Mesendoderm (in vitro differentiated cells): Measurements from ENCODE around the gene IRF2.
"Not testable (repeated sequence)": the region's sequence is repeated elsewhere in the genome, so short reads cannot be mapped to it uniquely, and the experiment has no call there.

Experiments used
- DNase-seq: peaks from one replicate; pipeline ENCODE4 v3.0.0; 2013
- H2AK5ac ChIP-seq: 2 replicates; pipeline ENCODE4 v1.6.1; 2013; ENCODE audit warnings: low read length, inconsistent platforms
- H2BK120ac ChIP-seq: 2 replicates; pipeline ENCODE4 v1.6.1; 2013; ENCODE audit warnings: low read depth, mild to moderate bottlenecking, low read length, moderate library complexity, mixed read lengths
- H2BK15ac ChIP-seq: replicated peaks from 2 replicates; pipeline ENCODE4 v1.6.1; 2013; ENCODE audit warnings: low read depth, mild to moderate bottlenecking, moderate library complexity
- H2BK5ac ChIP-seq: 2 replicates; pipeline ENCODE4 v1.6.1; 2013; ENCODE audit warnings: low read length, inconsistent platforms
- H3K18ac ChIP-seq: 2 replicates; pipeline ENCODE4 v1.6.1; 2013; ENCODE audit warnings: mild to moderate bottlenecking, low read length, mixed read lengths
- H3K23ac ChIP-seq: one replicate; pipeline ENCODE4 v1.6.1; 2013; ENCODE audit warnings: low read length
- H3K27ac ChIP-seq: 2 replicates; pipeline ENCODE4 v1.5.1; 2013; ENCODE audit warnings: low read depth, mild to moderate bottlenecking, inconsistent platforms, low read length, moderate library complexity
- H3K27me3 ChIP-seq: 2 replicates; pipeline ENCODE4 v1.6.1; 2013; ENCODE audit warnings: low read length, control low read depth, mild to moderate bottlenecking, inconsistent platforms; ENCODE audit not compliant: insufficient read depth, poor library complexity
- H3K36me3 ChIP-seq: 2 replicates; pipeline ENCODE4 v1.6.1; 2013; ENCODE audit warnings: low read length, inconsistent platforms; ENCODE audit not compliant: control insufficient read depth, insufficient read depth
- H3K4ac ChIP-seq: one replicate; pipeline ENCODE4 v1.6.1; 2013; ENCODE audit warnings: low read depth, mild to moderate bottlenecking, low read length, moderate library complexity
- H3K4me1 ChIP-seq: 2 replicates; pipeline ENCODE4 v1.6.1; 2013; ENCODE audit warnings: low read depth, low read length, inconsistent platforms; ENCODE audit not compliant: control insufficient read depth
- H3K4me2 ChIP-seq: 2 replicates; pipeline ENCODE4 v1.6.1; 2013; ENCODE audit warnings: low read length
- H3K4me3 ChIP-seq: 2 replicates; pipeline ENCODE4 v1.5.1; 2013; ENCODE audit warnings: mild to moderate bottlenecking, low read length
- H3K56ac ChIP-seq: one replicate; pipeline ENCODE4 v1.6.1; 2013; ENCODE audit warnings: low read length
- H3K79me1 ChIP-seq: 2 replicates; pipeline ENCODE4 v1.6.1; 2013; ENCODE audit warnings: low read length, inconsistent platforms
- H3K79me2 ChIP-seq: 2 replicates; pipeline ENCODE4 v1.6.1; 2013; ENCODE audit warnings: mild to moderate bottlenecking, low read length; ENCODE audit not compliant: control insufficient read depth, insufficient read depth
- H3K9ac ChIP-seq: 2 replicates; pipeline ENCODE4 v1.6.1; 2013; ENCODE audit warnings: low read length, inconsistent platforms
- H4K5ac ChIP-seq: one replicate; pipeline ENCODE4 v1.6.1; 2013; ENCODE audit warnings: low read length
- H4K8ac ChIP-seq: one replicate; pipeline ENCODE4 v1.6.1; 2013; ENCODE audit warnings: low read depth, mild to moderate bottlenecking, control low read depth, low read length, moderate library complexity
- WGBS: extraction: QIAGEN DNeasy Blood & Tissue Kit; methylation state at CpG from one replicate; pipeline ENCODE4 v1.1.7; 2013; ENCODE audit warnings: low lambda C conversion rate, missing lambda C conversion rate; ENCODE audit not compliant: insufficient coverage; ENCODE audit errors: extremely low coverage; 5-methylcytosine and 5-hydroxymethylcytosine counted together

IRF2 gene

DNA sequence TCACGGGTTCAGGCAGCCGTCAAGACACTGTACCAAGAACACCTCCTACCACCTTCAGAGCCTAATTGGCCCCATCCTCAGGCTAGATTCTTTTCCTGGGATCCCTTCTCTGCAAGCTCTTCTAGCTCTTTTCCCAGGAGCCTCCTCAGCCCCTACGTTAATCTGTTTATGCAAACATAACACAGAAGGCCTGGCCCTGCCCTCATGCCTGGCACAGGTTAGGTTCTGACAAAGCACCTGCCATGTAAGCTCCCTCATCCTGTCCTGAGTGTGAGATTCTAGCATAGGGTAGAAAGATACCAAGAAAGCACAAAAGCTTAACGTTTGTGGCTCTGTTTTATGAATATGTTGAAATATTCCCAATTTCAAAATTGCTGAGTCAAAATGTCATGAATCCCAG is 93.6 kb downstream of the IRF2 start:
- Histone ChIP-seq H3K4me3 (no peak overlapping the region), H3K4ac (no peak overlapping the region), H3K36me3 (no peaks in the 10 kb centered on the region), H2AK5ac (no peak overlapping the region), H3K27me3 (no peaks in the 10 kb centered on the region), H4K8ac (no peak overlapping the region), H3K4me2 (no peak overlapping the region), H3K27ac (no peak overlapping the region), H3K56ac (no peak overlapping the region), H3K9ac (no peak overlapping the region), H2BK120ac (no peak overlapping the region), H3K79me2 (no peaks in the 10 kb centered on the region), H3K23ac (no peak overlapping the region), H3K4me1 (peaks cover 7% of the 10 kb centered on the region), H2BK5ac (no peak overlapping the region), H2BK15ac (no peak overlapping the region), H4K5ac (no peak overlapping the region), H3K18ac (no peak overlapping the region), H3K79me1 (no peaks in the 10 kb centered on the region)
- no peak for DNase-seq
- no CpG with 5 or more reads among the region's 4 CpGs for WGBS

DNA sequence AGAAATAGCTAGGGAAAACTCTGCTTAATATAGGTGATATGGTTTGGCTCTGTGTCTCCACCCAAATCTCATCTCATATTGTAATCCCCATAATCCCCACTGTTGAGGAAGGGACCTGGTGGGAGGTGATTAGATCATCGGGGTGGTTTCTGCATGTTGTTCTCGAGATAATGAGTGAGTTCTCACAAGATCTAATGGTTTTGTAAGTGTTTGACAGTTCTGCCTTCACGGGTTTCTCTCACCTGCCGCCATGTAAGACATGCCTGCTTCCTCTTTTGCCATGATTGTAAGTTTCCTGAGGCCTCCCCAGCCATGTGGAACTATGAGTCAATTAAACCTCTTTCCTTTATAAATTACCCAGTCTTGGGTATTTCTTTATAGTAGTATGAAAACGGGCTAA is 94.1 kb downstream of the IRF2 start:
- not testable (repeated sequence) for H3K36me3 ChIP-seq, H4K8ac ChIP-seq, H3K18ac ChIP-seq, H3K27me3 ChIP-seq, H2BK15ac ChIP-seq, H3K4me3 ChIP-seq, H2BK5ac ChIP-seq, H3K27ac ChIP-seq, H3K4me1 ChIP-seq, H3K4me2 ChIP-seq, H3K56ac ChIP-seq, H3K9ac ChIP-seq, H3K79me1 ChIP-seq, H4K5ac ChIP-seq, H3K4ac ChIP-seq, H3K23ac ChIP-seq, H2AK5ac ChIP-seq, H2BK120ac ChIP-seq, H3K79me2 ChIP-seq, DNase-seq
- WGBS, result no CpG with 5 or more reads among the region's 5 CpGs

DNA sequence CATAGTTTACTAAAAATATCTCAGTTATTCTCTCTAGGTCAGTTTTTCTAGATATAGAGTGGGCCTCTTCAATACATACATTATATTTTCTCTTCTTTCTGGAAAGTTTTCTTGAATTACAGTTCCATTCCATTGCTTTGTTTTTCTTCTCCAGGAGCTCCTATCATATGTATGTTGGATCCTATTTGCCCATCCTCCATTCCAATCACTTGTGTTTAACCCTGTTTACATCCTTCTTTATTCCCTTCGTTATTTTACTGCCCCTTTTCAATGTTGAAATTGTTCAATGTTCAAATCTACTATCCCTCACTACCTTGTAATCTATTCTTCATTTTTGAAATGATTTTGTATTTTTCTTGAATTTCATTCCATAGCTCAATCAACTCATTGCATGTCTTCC is 97.4 kb downstream of the IRF2 start:
- no peak overlapping the region for H3K23ac ChIP-seq
- H3K4me1 ChIP-seq, result peaks cover 2% of the 10 kb centered on the region
- no peak overlapping the region for H3K9ac ChIP-seq
- H3K4me2 ChIP-seq, result no peak overlapping the region
- H4K8ac ChIP-seq, result no peak overlapping the region
- H3K4ac ChIP-seq, result no peak overlapping the region
- H2BK15ac ChIP-seq, result no peak overlapping the region
- no peak overlapping the region for H3K27ac ChIP-seq
- no peak overlapping the region for H4K5ac ChIP-seq
- no peak overlapping the region for H2BK5ac ChIP-seq
- DNase-seq, result no peak
- no peak overlapping the region for H2BK120ac ChIP-seq
- H3K27me3 ChIP-seq, result no peaks in the 10 kb centered on the region
- WGBS, result no CpG with 5 or more reads among the region's 1 CpG
- H3K79me2 ChIP-seq, result no peaks in the 10 kb centered on the region
- H3K4me3 ChIP-seq, result no peak overlapping the region
- no peaks in the 10 kb centered on the region for H3K79me1 ChIP-seq
- no peak overlapping the region for H3K56ac ChIP-seq
- no peak overlapping the region for H3K18ac ChIP-seq
- H3K36me3 ChIP-seq, result no peaks in the 10 kb centered on the region
- no peak overlapping the region for H2AK5ac ChIP-seq

DNA sequence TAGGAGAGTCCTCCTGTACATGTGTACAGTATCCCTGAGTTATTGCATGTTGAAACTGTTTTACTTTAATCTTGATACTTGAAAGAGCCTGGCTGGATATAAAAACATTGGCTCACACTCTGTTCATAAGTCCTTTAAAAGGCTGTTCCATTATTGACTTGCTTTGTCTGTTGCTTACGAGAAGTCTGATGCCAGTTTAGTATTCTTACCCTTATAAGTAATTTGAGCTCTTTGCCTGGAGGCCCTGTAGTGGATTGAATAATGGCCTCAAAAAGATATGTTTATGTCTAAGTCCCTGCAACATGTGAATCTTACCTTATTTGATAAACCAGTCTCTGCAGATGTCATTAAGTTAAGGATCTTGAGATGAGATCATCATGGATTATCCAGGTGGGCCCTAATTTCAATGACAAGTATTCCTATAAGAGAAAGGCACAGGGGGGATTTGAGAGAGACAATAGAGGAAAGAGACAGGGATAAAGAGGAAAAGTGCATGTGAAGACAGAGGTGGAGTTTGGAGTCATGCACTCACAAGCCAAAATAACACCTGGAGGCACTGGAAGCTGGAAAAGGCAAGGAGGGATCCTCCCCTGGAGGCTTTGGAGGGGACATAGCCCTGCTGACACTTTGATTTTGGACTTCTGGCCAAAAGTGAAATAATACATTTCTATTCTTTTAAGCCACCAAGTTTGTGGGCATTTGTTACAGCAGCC is 98.1 kb downstream of the IRF2 start:
- no peak overlapping the region for H3K56ac ChIP-seq
- no peaks in the 10 kb centered on the region for H3K36me3 ChIP-seq
- no peaks in the 10 kb centered on the region for H3K79me2 ChIP-seq
- H2BK5ac ChIP-seq, result no peak overlapping the region
- H3K4me1 ChIP-seq, result no peaks in the 10 kb centered on the region
- H2BK15ac ChIP-seq, result no peak overlapping the region
- H2AK5ac ChIP-seq, result no peak overlapping the region
- no peak overlapping the region for H2BK120ac ChIP-seq
- H3K4me2 ChIP-seq, result no peak overlapping the region
- no peaks in the 10 kb centered on the region for H3K79me1 ChIP-seq
- H4K5ac ChIP-seq, result no peak overlapping the region
- H3K4ac ChIP-seq, result no peak overlapping the region
- no peak overlapping the region for H3K23ac ChIP-seq
- no peak for DNase-seq
- H3K27ac ChIP-seq, result no peak overlapping the region
- H3K4me3 ChIP-seq, result no peak overlapping the region
- no peak overlapping the region for H4K8ac ChIP-seq
- no CpG with 5 or more reads among the region's 1 CpG for WGBS
- no peak overlapping the region for H3K18ac ChIP-seq
- no peaks in the 10 kb centered on the region for H3K27me3 ChIP-seq
- H3K9ac ChIP-seq, result no peak overlapping the region

DNA sequence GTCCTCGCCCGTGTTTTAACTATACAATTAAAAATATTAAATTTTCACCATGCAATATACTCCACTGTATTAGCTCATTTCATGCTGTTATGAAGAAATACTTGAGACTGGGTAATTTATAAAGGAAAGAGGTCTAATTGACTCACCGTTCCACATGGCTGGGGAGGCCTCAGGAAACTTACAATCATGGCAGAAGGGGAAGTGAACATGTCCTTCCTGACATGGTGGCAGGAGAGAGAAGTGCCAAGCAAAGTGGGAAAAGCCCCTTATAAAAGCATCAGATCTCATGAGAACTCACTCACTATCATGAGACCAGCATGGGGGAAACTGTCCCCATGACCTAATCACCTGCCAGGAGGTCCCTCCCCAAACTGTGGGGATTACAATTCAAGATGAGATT is 98.7 kb downstream of the IRF2 start:
- not testable (repeated sequence) for DNase-seq, H3K23ac ChIP-seq, H3K27ac ChIP-seq, H2AK5ac ChIP-seq, H3K4me2 ChIP-seq, H3K4ac ChIP-seq, H3K18ac ChIP-seq, H4K5ac ChIP-seq, H3K56ac ChIP-seq, H3K9ac ChIP-seq, H3K36me3 ChIP-seq, H2BK5ac ChIP-seq, H3K27me3 ChIP-seq, H3K4me3 ChIP-seq, H2BK15ac ChIP-seq, H3K4me1 ChIP-seq, H3K79me1 ChIP-seq, H2BK120ac ChIP-seq, H3K79me2 ChIP-seq, H4K8ac ChIP-seq
- WGBS, result 100% methylated on average over 2 of the region's 3 CpGs

DNA sequence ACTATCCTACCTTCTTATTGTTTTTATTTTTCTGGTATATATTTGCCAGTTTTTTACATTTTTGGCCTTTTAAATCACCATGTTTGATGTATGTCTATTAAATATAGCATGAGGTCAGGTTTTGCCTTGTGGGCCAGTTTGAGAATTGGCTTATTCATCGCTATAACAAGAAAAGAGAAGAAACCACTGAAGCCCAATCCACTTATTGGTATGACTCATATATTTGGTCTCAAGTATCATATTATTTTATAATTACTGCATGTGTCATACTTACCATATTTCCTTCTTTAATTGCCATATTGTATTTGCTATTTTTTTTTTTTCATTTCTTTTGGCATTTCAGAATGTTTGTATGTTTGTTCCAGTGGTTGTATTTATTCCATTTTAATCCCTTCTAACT is 99.3 kb downstream of the IRF2 start:
- no peak for DNase-seq
- H3K4me3 ChIP-seq, result no peak overlapping the region
- no peak overlapping the region for H3K27ac ChIP-seq
- H2BK5ac ChIP-seq, result no peak overlapping the region
- H2AK5ac ChIP-seq, result no peak overlapping the region
- no peaks in the 10 kb centered on the region for H3K79me2 ChIP-seq
- no peak overlapping the region for H3K4me2 ChIP-seq
- H3K56ac ChIP-seq, result no peak overlapping the region
- H3K18ac ChIP-seq, result no peak overlapping the region
- H3K9ac ChIP-seq, result no peak overlapping the region
- H3K23ac ChIP-seq, result no peak overlapping the region
- H4K8ac ChIP-seq, result no peak overlapping the region
- H2BK120ac ChIP-seq, result no peak overlapping the region
- H4K5ac ChIP-seq, result no peak overlapping the region
- H3K27me3 ChIP-seq, result no peaks in the 10 kb centered on the region
- no CpG with 5 or more reads among the region's 1 CpG for WGBS
- H2BK15ac ChIP-seq, result no peak overlapping the region
- H3K36me3 ChIP-seq, result no peaks in the 10 kb centered on the region
- no peaks in the 10 kb centered on the region for H3K79me1 ChIP-seq
- H3K4ac ChIP-seq, result no peak overlapping the region
- H3K4me1 ChIP-seq, result peaks cover 2% of the 10 kb centered on the region
